Activated CD8-positive, alpha-beta T cell treated with anti-CD3 and anti-CD28 coated beads, Interleukin-2, amount 10 ng/mL, durations not matched to agents 7 days and 5 days (primary cell): ENCODE data around the gene LRRC2. TPM values are rescaled to one million over a fixed set of nuclear protein-coding genes. Genes with fewer than 3 reads are reported as not detected.
"Not testable (repeated sequence)": the region's sequence is repeated elsewhere in the genome, so short reads cannot be mapped to it uniquely, and the experiment has no call there.

Experiments used
- ATAC-seq: fragments of 150-1000 bp; cut with Tn5 transposase; one replicate; pipeline ENCODE4 v1.10.0; 2021; ENCODE audit warnings: moderate library complexity
- CTCF ChIA-PET: fragments of 350-600 bp; sonication (Branson Sonifier 250); formaldehyde crosslinking; loops from one replicate; lab custom pipeline; 2021; ENCODE audit warnings: antibody characterized with exemption; lab: Charles Lee
- POLR2A ChIA-PET: fragments of 350-600 bp; sonication (Branson Sonifier 250); formaldehyde crosslinking; loops from one replicate; lab custom pipeline; 2021; ENCODE audit warnings: antibody characterized with exemption; lab: Charles Lee
- DNase-seq: peaks from one replicate; pipeline ENCODE4 v3.0.0-alpha.2; 2020
- H3K27ac Mint-ChIP-seq: one replicate; pipeline ENCODE4 v1.8.0; 2021; ENCODE audit warnings: mild to moderate bottlenecking, mixed read lengths
- H3K27me3 Mint-ChIP-seq: one replicate; pipeline ENCODE4 v1.8.0; 2021; ENCODE audit warnings: low read depth, mixed read lengths
- H3K36me3 Mint-ChIP-seq: one replicate; pipeline ENCODE4 v1.8.0; 2021; ENCODE audit warnings: low read depth, mixed read lengths
- H3K4me1 Mint-ChIP-seq: one replicate; pipeline ENCODE4 v1.8.0; 2021; ENCODE audit warnings: low read depth, mixed read lengths
- H3K4me3 Mint-ChIP-seq: one replicate; pipeline ENCODE4 v1.8.0; 2021; ENCODE audit warnings: mild to moderate bottlenecking, mixed read lengths
- H3K9me3 Mint-ChIP-seq: one replicate; pipeline ENCODE4 v1.8.0; 2022; ENCODE audit warnings: mixed read lengths; ENCODE audit not compliant: insufficient read depth
- total RNA-seq, 2 experiments: library from RNA; stranded (reverse); gene quantifications; one replicate each; pipeline ENCODE4 v1.2.3, GENCODE V29; 2021

LRRC2 gene
- total RNA-seq, 2 experiments from 2014 or later = 0.11 TPM; not detected in 1

DNA sequence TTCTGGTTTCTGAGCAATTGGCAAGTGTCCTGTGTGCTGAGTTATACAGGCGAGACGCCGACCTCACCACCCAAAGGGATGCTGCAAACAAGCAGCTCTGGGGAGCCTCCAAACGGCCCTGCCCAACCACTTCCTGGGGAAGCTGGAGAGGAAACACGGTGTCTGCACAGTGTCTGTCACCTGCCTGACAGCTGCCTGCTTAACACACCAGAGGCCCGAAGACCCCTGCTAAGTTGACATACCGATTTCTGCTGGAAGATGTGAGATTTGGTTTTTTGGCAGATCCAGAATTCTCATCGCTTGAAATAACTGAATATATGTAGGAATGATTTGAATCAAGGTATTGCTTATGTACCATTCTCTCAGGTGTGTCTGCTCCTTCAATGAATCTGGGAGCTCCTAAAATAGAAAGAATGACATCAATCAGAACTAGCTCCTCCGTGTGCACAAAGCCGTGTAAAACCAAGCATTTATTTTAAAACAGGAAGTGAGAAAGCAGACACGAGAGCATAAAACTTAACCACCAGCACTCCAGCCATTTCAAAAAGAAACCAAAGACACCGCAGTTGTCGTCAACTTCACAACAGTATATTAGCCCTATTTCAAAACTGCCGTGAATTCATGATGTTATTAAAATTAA is 27.2 kb downstream of the LRRC2 start:
- Mint-ChIP-seq H3K27ac (peak overlapping the region; percentile 89), H3K9me3 (no peaks in the 10 kb centered on the region), H3K36me3 (peaks cover 5% of the 10 kb centered on the region), H3K27me3 (peaks cover 11% of the 10 kb centered on the region), H3K4me3 (peak overlapping the region; percentile 66), H3K4me1 (peaks cover 61% of the 10 kb centered on the region)
- POLR2A ChIA-PET = interaction anchor here (0.6 to 2.4 kb wide), 8 partner anchors 10 to 168 kb away, joined by 3 to 12 read pairs (median 5); partner anchors contain the start of genes CCR5, CCR5AS and CCRL2
- DNase-seq = peak; percentile 93
- CTCF ChIA-PET = interaction anchor here (0.7 to 6.3 kb wide), 17 partner anchors 9 to 169 kb away, joined by 3 to 138 read pairs (median 3); partner anchors contain the start of gene RTP3
- peak; percentile 97 for ATAC-seq

DNA sequence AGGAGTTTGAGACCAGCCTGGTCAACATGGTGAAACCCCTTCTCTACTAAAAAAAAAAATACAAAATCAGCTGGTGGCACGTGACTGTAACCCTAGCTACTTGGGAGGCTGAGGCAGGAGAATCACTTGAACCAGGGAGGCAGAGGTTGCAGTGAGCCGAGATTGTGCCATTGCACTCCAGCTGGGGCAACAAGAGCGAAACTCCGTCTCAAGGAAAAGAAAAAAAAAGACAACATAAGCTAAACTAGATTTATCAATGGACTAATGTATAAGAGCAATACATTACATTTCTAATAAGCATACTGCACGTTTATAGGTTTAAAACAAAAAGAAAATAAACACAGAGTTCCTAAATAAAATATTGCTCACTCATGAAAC is 27.7 kb downstream of the LRRC2 start:
- Mint-ChIP-seq H3K4me1 (peaks cover 61% of the 10 kb centered on the region), H3K27ac (peak overlapping the region; percentile 89), H3K27me3 (peaks cover 11% of the 10 kb centered on the region), H3K4me3 (peak overlapping the region; percentile 66)
- CTCF ChIA-PET = interaction anchor here (0.7 to 6.3 kb wide), 18 partner anchors 9 to 169 kb away, joined by 3 to 138 read pairs (median 3); partner anchors contain the start of gene RTP3
- ATAC-seq = peak; percentile 4
- not testable (repeated sequence) for DNase-seq, H3K9me3 Mint-ChIP-seq, H3K36me3 Mint-ChIP-seq
- POLR2A ChIA-PET = interaction anchor here (0.9 to 2.4 kb wide), 7 partner anchors 10 to 168 kb away, joined by 3 to 12 read pairs (median 6); partner anchors contain the start of genes CCR5, CCR5AS and CCRL2

DNA sequence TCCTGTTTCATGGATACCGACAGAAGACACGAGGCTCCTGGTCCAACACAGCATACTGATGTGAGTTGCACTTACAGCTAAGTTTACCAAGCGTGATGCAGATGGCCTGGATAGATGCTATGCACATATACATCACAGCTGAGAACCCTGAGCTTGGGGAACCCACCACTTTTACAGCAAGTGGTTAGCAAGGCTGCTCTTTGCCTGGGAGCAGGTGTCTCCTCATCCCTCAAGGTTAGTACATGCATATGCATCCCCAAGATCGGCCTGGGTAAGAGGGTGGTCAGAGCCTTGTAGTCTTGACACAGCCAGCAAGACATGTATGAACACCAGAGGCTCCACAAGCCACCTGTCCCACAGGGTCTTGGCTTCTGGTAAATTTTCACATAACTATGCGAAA is 28.3 kb downstream of the LRRC2 start:
- peak overlapping the region; percentile 89 for H3K27ac Mint-ChIP-seq
- peaks cover 60% of the 10 kb centered on the region for H3K4me1 Mint-ChIP-seq
- peaks cover 5% of the 10 kb centered on the region for H3K36me3 Mint-ChIP-seq
- H3K27me3 Mint-ChIP-seq = peaks cover 15% of the 10 kb centered on the region
- ChIA-PET POLR2A (interaction anchor here (1.9 to 2.4 kb wide), 2 partner anchors 11 to 131 kb away, joined by 6 to 12 read pairs; partner anchors contain the start of genes CCR5AS and CCRL2), CTCF (interaction anchor here (0.6 to 6.3 kb wide), 12 partner anchors 8 to 329 kb away, joined by 3 to 138 read pairs (median 5); partner anchors contain the start of gene RTP3)
- no peaks in the 10 kb centered on the region for H3K9me3 Mint-ChIP-seq
- DNase-seq (no peak), ATAC-seq (no peak)
- H3K4me3 Mint-ChIP-seq = peak overlapping the region; percentile 66

DNA sequence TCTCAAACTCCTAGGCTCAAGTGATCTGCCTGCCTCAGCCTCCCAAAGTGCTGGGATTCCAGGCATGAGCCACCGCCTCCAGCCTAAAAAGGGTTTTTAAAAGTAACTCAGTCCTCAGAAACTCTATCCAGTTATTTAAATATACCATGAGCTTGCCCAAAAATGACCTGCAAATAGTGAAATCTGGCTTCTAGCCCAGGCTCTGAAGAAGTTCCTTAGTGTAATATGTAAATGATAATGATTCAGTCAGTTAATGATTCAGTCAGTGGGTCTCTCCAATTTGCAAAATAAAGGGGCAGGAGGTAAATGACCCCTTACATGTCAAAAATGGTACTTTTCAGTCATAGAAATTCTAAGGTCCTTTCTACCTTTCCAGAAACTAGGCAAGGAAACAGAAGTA is 28.8 kb downstream of the LRRC2 start:
- ChIA-PET CTCF (interaction anchor here (0.6 to 6.3 kb wide), 6 partner anchors 13 to 329 kb away, joined by 4 to 138 read pairs (median 18); partner anchors contain the start of gene RTP3), POLR2A (no interaction called here)
- ATAC-seq (no peak), DNase-seq (no peak)
- Mint-ChIP-seq H3K4me1 (peaks cover 57% of the 10 kb centered on the region), H3K36me3 (peaks cover 5% of the 10 kb centered on the region), H3K9me3 (no peaks in the 10 kb centered on the region), H3K27ac (no peak overlapping the region), H3K4me3 (no peak overlapping the region), H3K27me3 (peaks cover 18% of the 10 kb centered on the region)

DNA sequence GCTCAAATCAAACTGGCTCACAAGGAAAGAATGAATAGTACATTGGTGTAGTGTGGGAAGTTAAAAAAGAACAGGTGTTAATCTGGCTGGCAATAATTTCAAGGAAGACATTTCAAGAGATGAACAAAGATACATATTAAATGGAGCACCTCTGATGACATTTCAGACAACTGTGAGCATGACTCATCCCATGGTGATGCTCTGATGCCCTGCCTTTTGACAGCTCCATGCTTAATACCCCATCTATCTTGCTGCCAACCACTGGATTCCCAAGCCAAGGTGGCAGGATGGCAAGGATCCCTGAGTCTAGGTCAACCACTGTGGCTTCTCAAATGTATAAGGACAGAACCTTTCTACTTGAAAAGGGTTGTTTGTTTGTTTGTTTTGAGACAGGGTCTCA is 29.3 kb downstream of the LRRC2 start:
- POLR2A ChIA-PET = no interaction called here

DNA sequence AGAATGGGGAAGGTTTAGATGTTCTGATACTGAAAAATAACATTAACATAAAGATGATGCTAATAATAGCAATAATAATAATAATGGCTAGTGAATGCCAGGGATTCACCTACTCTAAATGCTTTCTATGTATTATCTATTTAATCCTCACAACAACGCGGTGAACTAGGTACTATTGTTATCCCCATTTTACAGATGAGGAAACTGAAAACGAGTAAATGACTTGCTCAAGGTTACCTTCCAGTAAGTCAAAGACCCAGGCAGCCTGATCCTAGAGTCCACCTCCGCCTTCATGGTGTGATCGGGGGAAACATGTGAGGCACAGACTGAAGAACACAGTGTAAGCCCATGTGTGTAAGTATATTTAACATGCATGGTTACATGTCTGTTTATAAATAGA is 30.4 kb downstream of the LRRC2 start:
- no peak overlapping the region for H3K4me3 Mint-ChIP-seq
- ChIA-PET CTCF (no interaction called here), POLR2A (no interaction called here)
- no peaks in the 10 kb centered on the region for H3K9me3 Mint-ChIP-seq
- ATAC-seq = no peak
- no peak for DNase-seq
- no peak overlapping the region for H3K27ac Mint-ChIP-seq
- H3K4me1 Mint-ChIP-seq = peaks cover 46% of the 10 kb centered on the region
- H3K27me3 Mint-ChIP-seq = peaks cover 25% of the 10 kb centered on the region
- H3K36me3 Mint-ChIP-seq = peaks cover 5% of the 10 kb centered on the region

More for the DNA sequence above, 29.3 kb downstream of the LRRC2 start:
- H3K4me1 Mint-ChIP-seq = peaks cover 52% of the 10 kb centered on the region
- H3K27ac Mint-ChIP-seq = no peak overlapping the region
- H3K4me3 Mint-ChIP-seq = no peak overlapping the region
- DNase-seq (no peak), ATAC-seq (no peak)
- H3K36me3 Mint-ChIP-seq = peaks cover 5% of the 10 kb centered on the region
- CTCF ChIA-PET = interaction anchor here (4.4 kb wide), 1 partner anchor 22 kb away, joined by 33 read pairs; no protein-coding TSS in a partner anchor
- no peaks in the 10 kb centered on the region for H3K9me3 Mint-ChIP-seq
- peaks cover 18% of the 10 kb centered on the region for H3K27me3 Mint-ChIP-seq

DNA sequence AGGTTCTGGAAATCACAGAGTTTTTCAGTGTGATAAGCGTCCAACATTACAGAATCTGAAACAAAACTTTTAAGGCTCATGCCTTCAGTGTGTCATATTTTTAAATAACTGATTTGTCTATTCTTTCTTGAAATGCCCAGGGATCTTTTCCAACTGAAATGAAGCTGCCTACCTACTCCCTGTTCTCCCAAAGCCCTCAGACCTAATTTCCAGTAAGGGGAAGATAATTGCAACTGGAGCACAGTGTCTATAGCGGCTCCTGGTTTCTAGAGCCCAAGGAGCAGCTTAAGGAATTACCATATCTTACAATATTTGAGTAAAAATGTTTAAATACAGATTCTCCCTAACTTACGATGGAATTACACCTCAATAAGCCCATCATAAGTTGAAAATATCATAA is 33.0 kb downstream of the LRRC2 start:
- H3K27ac Mint-ChIP-seq = no peak overlapping the region
- no peak overlapping the region for H3K4me3 Mint-ChIP-seq
- H3K27me3 Mint-ChIP-seq = peaks cover 30% of the 10 kb centered on the region
- ChIA-PET CTCF (interaction anchor here (1.7 to 1.8 kb wide), 2 partner anchors 25 to 44 kb away, joined by 8 to 14 read pairs; no protein-coding TSS in a partner anchor), POLR2A (no interaction called here)
- peaks cover 24% of the 10 kb centered on the region for H3K4me1 Mint-ChIP-seq
- no peaks in the 10 kb centered on the region for H3K36me3 Mint-ChIP-seq
- H3K9me3 Mint-ChIP-seq = no peaks in the 10 kb centered on the region
- DNase-seq = no peak
- no peak for ATAC-seq

DNA sequence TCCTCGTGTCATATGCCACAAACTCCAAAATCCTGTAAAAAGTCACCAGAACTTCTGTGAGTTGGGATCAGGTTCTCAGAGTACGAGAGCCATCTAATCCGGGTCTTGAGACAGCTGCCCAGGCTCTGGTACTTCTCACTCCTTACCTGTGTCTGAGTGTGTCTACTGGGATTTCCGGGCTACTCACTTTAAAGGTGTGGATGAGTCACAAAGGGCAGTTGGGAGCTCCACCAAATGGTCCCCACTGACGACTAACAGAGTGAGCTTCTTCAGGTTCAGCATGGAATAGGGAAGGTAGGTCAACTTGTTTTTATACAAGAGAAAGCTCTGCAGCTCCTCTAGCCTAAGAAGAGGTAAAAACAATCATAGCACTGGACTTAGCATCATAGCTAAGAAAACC is 38.9 kb downstream of the LRRC2 start:
- POLR2A ChIA-PET = no interaction called here
- H3K9me3 Mint-ChIP-seq = no peaks in the 10 kb centered on the region
- H3K27ac Mint-ChIP-seq = no peak overlapping the region
- H3K27me3 Mint-ChIP-seq = peaks cover 18% of the 10 kb centered on the region
- ATAC-seq (no peak), DNase-seq (no peak)
- no peaks in the 10 kb centered on the region for H3K36me3 Mint-ChIP-seq
- H3K4me1 Mint-ChIP-seq = no peaks in the 10 kb centered on the region
- CTCF ChIA-PET = interaction anchor here (2.9 to 3.0 kb wide), 2 partner anchors 38 to 102 kb away, joined by 10 to 20 read pairs; no protein-coding TSS in a partner anchor
- no peak overlapping the region for H3K4me3 Mint-ChIP-seq

DNA sequence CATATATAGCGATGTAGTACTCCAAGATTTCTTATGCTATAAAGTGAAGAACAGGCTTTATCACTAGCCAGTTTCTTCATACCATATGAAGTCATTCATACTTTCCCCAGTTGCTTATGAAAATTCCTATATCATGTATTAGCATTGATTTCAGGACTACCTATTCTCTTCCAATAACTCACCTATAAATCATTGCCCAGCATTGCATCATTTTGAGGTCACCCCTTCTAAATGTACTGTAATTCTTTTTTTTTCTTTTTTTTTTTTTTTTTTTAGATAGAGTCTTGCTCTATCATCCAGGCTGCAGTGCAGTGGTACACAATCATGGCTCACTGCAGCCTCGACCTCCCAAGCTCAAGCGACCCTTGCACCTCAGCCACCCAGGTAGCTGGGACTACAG is 41.3 kb downstream of the LRRC2 start:
- no peak overlapping the region for H3K27ac Mint-ChIP-seq
- ChIA-PET CTCF (interaction anchor here (1.3 to 3.0 kb wide), 2 partner anchors 34 to 36 kb away, joined by 4 to 20 read pairs; no protein-coding TSS in a partner anchor), POLR2A (no interaction called here)
- no peaks in the 10 kb centered on the region for H3K36me3 Mint-ChIP-seq
- H3K27me3 Mint-ChIP-seq = peaks cover 12% of the 10 kb centered on the region
- no peak overlapping the region for H3K4me3 Mint-ChIP-seq
- ATAC-seq (no peak), DNase-seq (no peak)
- H3K9me3 Mint-ChIP-seq = no peaks in the 10 kb centered on the region
- H3K4me1 Mint-ChIP-seq = no peaks in the 10 kb centered on the region

DNA sequence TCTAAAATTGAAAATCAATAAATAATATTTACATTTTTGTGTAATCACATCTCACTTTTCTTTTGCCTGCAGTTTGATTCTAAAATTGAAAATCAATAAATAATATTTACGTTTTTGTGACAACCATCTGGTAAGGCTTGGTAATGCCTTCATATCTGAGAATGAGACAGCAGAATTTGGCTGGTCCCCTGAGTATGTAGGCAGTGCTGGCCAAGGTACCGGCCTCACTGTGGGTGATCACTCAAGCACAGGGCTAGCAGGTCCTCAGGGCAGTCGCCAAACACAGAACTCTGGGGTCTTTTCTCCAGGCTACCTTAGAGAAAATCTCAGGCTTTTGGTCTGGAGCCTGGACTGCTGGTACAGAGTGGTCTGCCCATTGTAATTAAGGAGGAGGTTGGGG is 42.1 kb downstream of the LRRC2 start:
- ChIA-PET POLR2A (no interaction called here), CTCF (no interaction called here)
- Mint-ChIP-seq H3K27ac (no peak overlapping the region), H3K27me3 (peaks cover 12% of the 10 kb centered on the region), H3K36me3 (no peaks in the 10 kb centered on the region), H3K9me3 (no peaks in the 10 kb centered on the region), H3K4me1 (no peaks in the 10 kb centered on the region), H3K4me3 (no peak overlapping the region)
- DNase-seq (no peak), ATAC-seq (no peak)

DNA sequence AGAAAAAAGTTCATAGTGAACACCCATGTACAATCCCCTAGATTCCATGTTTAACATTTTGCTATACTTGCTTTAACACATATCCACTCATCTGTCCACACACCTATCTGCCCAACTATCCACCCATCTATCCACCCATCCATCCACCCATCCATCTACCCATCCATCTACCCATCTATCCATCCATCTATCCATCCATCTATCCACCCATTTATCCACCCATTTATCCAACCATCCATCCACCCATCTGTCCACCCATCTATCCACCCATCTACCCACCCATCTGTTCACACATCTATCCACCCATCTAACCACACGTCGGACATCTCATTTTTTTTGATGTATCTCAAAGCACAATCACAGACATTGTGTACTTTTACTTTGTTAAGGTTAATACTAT is 42.5 kb downstream of the LRRC2 start:
- no peak overlapping the region for H3K4me3 Mint-ChIP-seq
- CTCF ChIA-PET = no interaction called here
- H3K27me3 Mint-ChIP-seq = peaks cover 12% of the 10 kb centered on the region
- H3K36me3 Mint-ChIP-seq = no peaks in the 10 kb centered on the region
- no peaks in the 10 kb centered on the region for H3K4me1 Mint-ChIP-seq
- no peaks in the 10 kb centered on the region for H3K9me3 Mint-ChIP-seq
- POLR2A ChIA-PET = no interaction called here
- no peak overlapping the region for H3K27ac Mint-ChIP-seq
- DNase-seq (no peak), ATAC-seq (no peak)

DNA sequence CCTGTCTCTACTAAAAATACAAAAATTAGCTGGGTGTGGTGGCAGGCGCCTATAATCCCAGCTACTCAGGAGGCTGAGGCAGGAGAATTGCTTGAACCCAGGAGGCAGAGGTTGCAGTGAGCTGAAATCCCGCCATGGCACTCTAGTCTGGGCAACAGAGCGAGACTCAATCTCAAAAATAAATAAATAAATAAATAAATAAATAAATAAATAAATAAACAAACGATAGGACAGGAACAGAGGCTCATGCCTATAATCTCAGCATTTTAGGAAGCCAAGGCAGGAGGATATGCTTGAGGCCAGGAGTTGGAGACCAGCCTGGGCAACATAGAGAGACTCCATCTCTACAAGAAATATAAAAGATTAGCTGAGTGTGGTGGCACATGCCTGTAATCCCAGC is 43.9 kb downstream of the LRRC2 start:
- H3K27me3 Mint-ChIP-seq = peaks cover 12% of the 10 kb centered on the region
- CTCF ChIA-PET = interaction anchor here (0.7 to 1.4 kb wide), 2 partner anchors 33 to 189 kb away, joined by 3 to 7 read pairs; no protein-coding TSS in a partner anchor
- not testable (repeated sequence) for ATAC-seq, H3K36me3 Mint-ChIP-seq, H3K27ac Mint-ChIP-seq, H3K9me3 Mint-ChIP-seq, H3K4me3 Mint-ChIP-seq, H3K4me1 Mint-ChIP-seq, DNase-seq
- POLR2A ChIA-PET = interaction anchor here (0.8 kb wide), 1 partner anchor 17 kb away, joined by 3 read pairs; no protein-coding TSS in a partner anchor
